A549 (cell line): ENCODE measurements around the gene CACNA1C.

Source experiments
- ELK1 ChIP-seq: fragments of 150-350 bp; IDR thresholded peaks from 2 replicates; pipeline ENCODE4 v1.6.1; 2014; ENCODE audit warnings: low read depth, mild to moderate bottlenecking, low read length
- POLR2A ChIP-seq: IDR thresholded peaks from 2 replicates; pipeline ENCODE4 v1.6.1; 2012; ENCODE audit warnings: mild to moderate bottlenecking, low read length
- RCOR1 ChIP-seq: fragments of 150-350 bp; IDR thresholded peaks from 2 replicates; pipeline ENCODE4 v1.6.1; 2014; ENCODE audit warnings: antibody characterized with exemption, low read length, low read depth
- REST ChIP-seq: fragments of 200-600 bp; sonication (generic); IDR thresholded peaks from 2 replicates; pipeline ENCODE4 v1.6.1; 2016; ENCODE audit warnings: antibody characterized with exemption, mild to moderate bottlenecking, moderate library complexity
- SMC3 ChIP-seq: fragments of >200 bp; sonication (Bioruptor Twin); formaldehyde crosslinking; IDR thresholded peaks from 3 replicates; pipeline ENCODE4 v1.6.1; 2018; ENCODE audit warnings: inconsistent platforms

GRCh38 chr12:2535583-2536204 is 482.9 kb downstream of the CACNA1C start:
- TF ChIP-seq SMC3 (no peak), POLR2A (no peak), REST (no peak), RCOR1 (no peak), ELK1 (no peak)
